ENCODE measurements around the gene SRR. TPM values are rescaled to one million over a fixed set of nuclear protein-coding genes. Genes with fewer than 3 reads are reported as not detected.
"Not testable (repeated sequence)": the region's sequence is repeated elsewhere in the genome, so short reads cannot be mapped to it uniquely, and the experiment has no call there.

Gene SRR
- total RNA-seq, 1 experiment from 2014 or later: 5.6 TPM

GRCh38 chr17:2312736-2313135, 9.0 kb downstream of the SRR start:
- Histone ChIP-seq H3T11ph (ENCODE audit: low read length) (no peak overlapping the region), H2BK120ac (ENCODE audit: low read depth, low read length, poor library complexity, severe bottlenecking) (no peak overlapping the region), H2BK20ac (ENCODE audit: low read depth, low read length, poor library complexity, severe bottlenecking) (no peak overlapping the region), H3K9ac (ENCODE audit: extremely low read depth, insufficient read length, low read length) (no peak overlapping the region), H3K23ac (ENCODE audit: insufficient read length, low read depth, low read length) (no peak overlapping the region), H2AFZ (ENCODE audit: low read length) (no peak overlapping the region), H3K9me3 (ENCODE audit: control insufficient read depth, low read depth, low read length) (no peaks in the 10 kb centered on the region), H3K4me2 (ENCODE audit: insufficient read depth, insufficient read length, low read length) (no peak overlapping the region), H4K20me1 (ENCODE audit: control insufficient read depth, insufficient read depth, insufficient read length) (no peaks in the 10 kb centered on the region), H4K8ac (replicated peaks; ENCODE audit: insufficient read length, low read depth, low read length) (no peak overlapping the region), H3K4ac (ENCODE audit: low read depth, low read length) (no peak overlapping the region), H3K4me1 (ENCODE audit: insufficient read depth, low read length) (no peaks in the 10 kb centered on the region), H3K79me2 (ENCODE audit: insufficient read depth, low read length) (no peaks in the 10 kb centered on the region), H4K91ac (ENCODE audit: insufficient read length, low read depth, low read length) (no peak overlapping the region), H3K27ac (ENCODE audit: insufficient read length, low read depth, low read length) (no peak overlapping the region), H4K5ac (ENCODE audit: insufficient read length, low read depth, low read length) (no peak overlapping the region), H3K18ac (ENCODE audit: insufficient read length, low read depth, low read length) (no peak overlapping the region), H3K14ac (ENCODE audit: insufficient read depth, low read length) (no peak overlapping the region), H2BK5ac (ENCODE audit: insufficient read length, low read length) (no peak overlapping the region), H2AK5ac (ENCODE audit: insufficient read length, low read length) (no peak overlapping the region), H2BK15ac (ENCODE audit: low read depth, low read length) (no peak overlapping the region), H3K23me2 (ENCODE audit: insufficient read length, low read depth, low read length, poor library complexity, severe bottlenecking) (no peaks in the 10 kb centered on the region), H2BK12ac (ENCODE audit: insufficient read length, low read depth, low read length) (no peak overlapping the region), H3K27me3 (ENCODE audit: insufficient read depth, low read length) (no peaks in the 10 kb centered on the region), H3K79me1 (ENCODE audit: insufficient read depth, low read depth, low read length, poor library complexity, severe bottlenecking) (no peaks in the 10 kb centered on the region), H3K56ac (ENCODE audit: insufficient read length, low read depth, low read length) (no peak overlapping the region)
- H3K36me3 Mint-ChIP-seq (ENCODE audit: insufficient read depth in 1 of 3, low read depth in 3 of 3): no peaks in the 10 kb centered on the region; a peak in 1 of 7 replicates
- H3K4me3 Mint-ChIP-seq: no peak overlapping the region
- H3K27me3 Mint-ChIP-seq (ENCODE audit: low read depth): no peaks in the 10 kb centered on the region
- no peaks in the 10 kb centered on the region for H3K9me3 Mint-ChIP-seq
- H3K4me1 Mint-ChIP-seq: no peaks in the 10 kb centered on the region
- H3K27ac Mint-ChIP-seq: no peak overlapping the region
- no CpG with 5 or more reads among the region's 5 CpGs for WGBS (ENCODE audit: extremely low coverage, insufficient read length, low lambda C conversion rate)
- no peak for DNase-seq
- no peak for TF ChIP-seq CTCF (conservative IDR thresholded peaks at IDR 0.05)

GRCh38 chr17:2316916-2317205, 13.1 kb downstream of the SRR start:
- not testable (repeated sequence) for H2BK120ac ChIP-seq (ENCODE audit: low read depth, low read length, poor library complexity, severe bottlenecking); H3K27me3 ChIP-seq (ENCODE audit: insufficient read depth, low read length); H3K56ac ChIP-seq (ENCODE audit: insufficient read length, low read depth, low read length); H4K20me1 ChIP-seq (ENCODE audit: control insufficient read depth, insufficient read depth, insufficient read length); H2AK5ac ChIP-seq (ENCODE audit: insufficient read length, low read length); H4K8ac ChIP-seq (replicated peaks; ENCODE audit: insufficient read length, low read depth, low read length); H3K23ac ChIP-seq (ENCODE audit: insufficient read length, low read depth, low read length); H2AFZ ChIP-seq (ENCODE audit: low read length); H3K79me1 ChIP-seq (ENCODE audit: insufficient read depth, low read depth, low read length, poor library complexity, severe bottlenecking); H3K9me3 ChIP-seq (ENCODE audit: control insufficient read depth, low read depth, low read length); H3K27ac Mint-ChIP-seq; H3K9ac ChIP-seq (ENCODE audit: extremely low read depth, insufficient read length, low read length); H4K91ac ChIP-seq (ENCODE audit: insufficient read length, low read depth, low read length); H3K4me3 Mint-ChIP-seq; H3K4me1 ChIP-seq (ENCODE audit: insufficient read depth, low read length); DNase-seq; H4K5ac ChIP-seq (ENCODE audit: insufficient read length, low read depth, low read length); H3T11ph ChIP-seq (ENCODE audit: low read length); H3K4me2 ChIP-seq (ENCODE audit: insufficient read depth, insufficient read length, low read length); H3K14ac ChIP-seq (ENCODE audit: insufficient read depth, low read length); H3K9me3 Mint-ChIP-seq; H3K27ac ChIP-seq (ENCODE audit: insufficient read length, low read depth, low read length); H2BK5ac ChIP-seq (ENCODE audit: insufficient read length, low read length); H3K36me3 Mint-ChIP-seq (ENCODE audit: insufficient read depth in 1 of 3, low read depth in 3 of 3); H2BK12ac ChIP-seq (ENCODE audit: insufficient read length, low read depth, low read length); H2BK20ac ChIP-seq (ENCODE audit: low read depth, low read length, poor library complexity, severe bottlenecking); H3K23me2 ChIP-seq (ENCODE audit: insufficient read length, low read depth, low read length, poor library complexity, severe bottlenecking); H3K4ac ChIP-seq (ENCODE audit: low read depth, low read length); H2BK15ac ChIP-seq (ENCODE audit: low read depth, low read length); H3K79me2 ChIP-seq (ENCODE audit: insufficient read depth, low read length); H3K18ac ChIP-seq (ENCODE audit: insufficient read length, low read depth, low read length); H3K4me1 Mint-ChIP-seq; H3K27me3 Mint-ChIP-seq (ENCODE audit: low read depth)
- no CpG with 5 or more reads among the region's 7 CpGs for WGBS (ENCODE audit: extremely low coverage, insufficient read length, low lambda C conversion rate)

Measured in H9 (cell line).